ENCODE data around the gene ADRA2B. TPM values are rescaled to one million over a fixed set of nuclear protein-coding genes. Genes with fewer than 3 reads are reported as not detected.

ADRA2B gene
- total RNA-seq, 1 experiment from 2014 or later = not detected

GRCh38 chr2:96123290-96123689 lies 6.9 kb upstream of the ADRA2B start:
- BruUV-seq (replicated peaks) = no TSS peak
- H3K4me1 ChIP-seq (ENCODE audit: insufficient read depth, low read length, poor library complexity, severe bottlenecking) = no peaks in the 10 kb centered on the region
- H3K27me3 ChIP-seq (replicated peaks; ENCODE audit: insufficient read depth, low read depth, low read length, poor library complexity) = peaks cover 3% of the 10 kb centered on the region
- no peak overlapping the region for H3K27ac ChIP-seq (ENCODE audit: low read depth, low read length, poor library complexity, severe bottlenecking)
- ChIA-PET POLR2A (ENCODE audit: low non-redundant PET) (no interaction called here), CTCF (no interaction called here)
- DNase-seq (ENCODE audit: low spot score) = no peak
- no peaks in the 10 kb centered on the region for H3K36me3 ChIP-seq (ENCODE audit: insufficient read depth, low read length, poor library complexity, severe bottlenecking)
- intact Hi-C loops (cut with micrococcal nuclease; ENCODE audit: unreplicated experiment) = no loop called here
- no peak for TF ChIP-seq EZH2 (IDR thresholded peaks at IDR 0.05; ENCODE audit: borderline replicate concordance, low read depth, low read length, poor library complexity, severe bottlenecking)
- no peak for TF ChIP-seq CTCF (conservative IDR thresholded peaks at IDR 0.05; ENCODE audit: low read depth, low read length)
- no peaks in the 10 kb centered on the region for H3K9me3 ChIP-seq (ENCODE audit: low read depth, low read length, poor library complexity, severe bottlenecking)
- no peak overlapping the region for H3K4me3 ChIP-seq (ENCODE audit: low read depth, low read length, poor library complexity, severe bottlenecking)

- no peak for DNase-seq (ENCODE audit: low spot score)
- Histone ChIP-seq H3K4me1 (ENCODE audit: insufficient read depth, low read length, poor library complexity, severe bottlenecking) (no peaks in the 10 kb centered on the region), H3K36me3 (ENCODE audit: insufficient read depth, low read length, poor library complexity, severe bottlenecking) (no peaks in the 10 kb centered on the region), H3K4me3 (ENCODE audit: low read depth, low read length, poor library complexity, severe bottlenecking) (no peak overlapping the region), H3K27ac (ENCODE audit: low read depth, low read length, poor library complexity, severe bottlenecking) (no peak overlapping the region), H3K9me3 (ENCODE audit: low read depth, low read length, poor library complexity, severe bottlenecking) (no peaks in the 10 kb centered on the region), H3K27me3 (replicated peaks; ENCODE audit: insufficient read depth, low read depth, low read length, poor library complexity) (peaks cover 3% of the 10 kb centered on the region)
- intact Hi-C loops (cut with micrococcal nuclease; ENCODE audit: unreplicated experiment) = no loop called here
- TF ChIP-seq EZH2 (IDR thresholded peaks at IDR 0.05; ENCODE audit: borderline replicate concordance, low read depth, low read length, poor library complexity, severe bottlenecking) = no peak
- TF ChIP-seq CTCF (conservative IDR thresholded peaks at IDR 0.05; ENCODE audit: low read depth, low read length) = no peak
- POLR2A ChIA-PET (ENCODE audit: low non-redundant PET) = no interaction called here
- CTCF ChIA-PET = no interaction called here
- BruUV-seq (replicated peaks) = no TSS peak
Measured at GRCh38 chr2:96122391-96122790, 6.0 kb upstream of the ADRA2B start.

- intact Hi-C loops (cut with micrococcal nuclease; ENCODE audit: unreplicated experiment) = no loop called here
- TF ChIP-seq CTCF (conservative IDR thresholded peaks at IDR 0.05; ENCODE audit: low read depth, low read length) = no peak
- TF ChIP-seq EZH2 (IDR thresholded peaks at IDR 0.05; ENCODE audit: borderline replicate concordance, low read depth, low read length, poor library complexity, severe bottlenecking) = no peak
- Histone ChIP-seq H3K27me3 (replicated peaks; ENCODE audit: insufficient read depth, low read depth, low read length, poor library complexity) (peaks cover 3% of the 10 kb centered on the region), H3K9me3 (ENCODE audit: low read depth, low read length, poor library complexity, severe bottlenecking) (no peaks in the 10 kb centered on the region), H3K36me3 (ENCODE audit: insufficient read depth, low read length, poor library complexity, severe bottlenecking) (no peaks in the 10 kb centered on the region), H3K4me1 (ENCODE audit: insufficient read depth, low read length, poor library complexity, severe bottlenecking) (no peaks in the 10 kb centered on the region), H3K27ac (ENCODE audit: low read depth, low read length, poor library complexity, severe bottlenecking) (no peak overlapping the region), H3K4me3 (ENCODE audit: low read depth, low read length, poor library complexity, severe bottlenecking) (no peak overlapping the region)
- CTCF ChIA-PET = no interaction called here
- DNase-seq (ENCODE audit: low spot score) = no peak
- BruUV-seq (replicated peaks) = no TSS peak
- POLR2A ChIA-PET (ENCODE audit: low non-redundant PET) = no interaction called here
Measured at GRCh38 chr2:96121414-96121813, 5.0 kb upstream of the ADRA2B start.
